Upper lobe of left lung (tissue), 6 donors: ENCODE data around the gene BNIP5. TPM values are rescaled to one million over a fixed set of nuclear protein-coding genes. Genes with fewer than 3 reads are reported as not detected.
"Not testable (repeated sequence)": the region's sequence is repeated elsewhere in the genome, so short reads cannot be mapped to it uniquely, and the experiment has no call there.

Source experiments
- ATAC-seq, 2 donors: fragments of 200-7000 bp; cut with Tn5 transposase; one replicate each; pipeline ENCODE4 v1.9.1; 2022; ENCODE audit warnings: mild to moderate bottlenecking in 2 of 2, moderate library complexity in 2 of 2; ENCODE audit not compliant: low FRiP score in 2 of 2
- DNase-seq, 2 donors: peaks; one replicate each; pipeline ENCODE4 v3.0.0-alpha.2; 2019 to 2020
- H3K27ac ChIP-seq, 4 donors: fragments of 200-600 bp; sonication (generic); one replicate each; pipeline ENCODE4 v1.5.1; 2016 to 2019
- H3K27me3 ChIP-seq, 4 donors: fragments of 200-600 bp; sonication (generic); one replicate each; pipeline ENCODE4 v1.5.1; 2017 to 2019
- H3K36me3 ChIP-seq, 4 donors: fragments of 200-600 bp; sonication (generic); one replicate each; pipeline ENCODE4 v1.5.1; 2016 to 2019
- H3K4me1 ChIP-seq, 4 donors: fragments of 200-600 bp; sonication (generic); one replicate each; pipeline ENCODE4 v1.5.1; 2018 to 2019
- H3K4me3 ChIP-seq, 4 donors: fragments of 200-600 bp; sonication (generic); one replicate each; pipeline ENCODE4 v1.5.1; 2017 to 2019; ENCODE audit warnings: mild to moderate bottlenecking in 2 of 4, moderate library complexity in 1 of 4
- H3K9me3 ChIP-seq, 4 donors: fragments of 200-600 bp; sonication (generic); one replicate each; pipeline ENCODE4 v1.5.1; 2018 to 2019
- CTCF ChIP-seq, 6 experiments: fragments of 450-650 bp in 4 of 6; fragments of 200-600 bp in 2 of 6; sonication (generic) in 2 of 6; IDR thresholded peaks; one replicate each; pipeline ENCODE4 v1.5.1; 2016 to 2019; ENCODE audit warnings: antibody characterized with exemption in 6 of 6
- EP300 ChIP-seq, 4 donors: sonication (generic); formaldehyde crosslinking; IDR thresholded peaks; one replicate each; pipeline ENCODE4 v1.5.1; 2017; ENCODE audit warnings: antibody characterized with exemption in 4 of 4, control low read depth in 2 of 4
- POLR2A ChIP-seq, 4 donors: fragments of 450-650 bp; IDR thresholded peaks; one replicate each; pipeline ENCODE4 v1.5.1; 2016 to 2017; ENCODE audit warnings: antibody characterized with exemption in 4 of 4, mild to moderate bottlenecking in 2 of 4
- POLR2AphosphoS5 ChIP-seq, 2 donors: sonication (generic); formaldehyde crosslinking; IDR thresholded peaks; one replicate each; pipeline ENCODE4 v1.5.1; 2017; ENCODE audit warnings: antibody characterized with exemption in 2 of 2
- WGBS, 2 donors: methylation state at CpG; one replicate each; pipeline ENCODE4 v1.1.5; 2017 to 2018; 5-methylcytosine and 5-hydroxymethylcytosine counted together
- total RNA-seq, 6 donors: library from RNA; depleted of rRNA in 4 of 6; stranded (reverse); fragments of >200 nt in 4 of 6; gene quantifications; one replicate each; pipeline versions ENCODE4 v1.1.0 to v1.2.1, GENCODE V29; 2016 to 2021
- donor health status: DM: no; HTN: no; CAD: no; lungs with moderate emphysema.
- donor health status: DM: no; HTN: yes; CAD: no; lungs with severe emphysema.

The BNIP5 gene
- total RNA-seq, 6 donors from 2014 or later, result 0.10 TPM; not detected in 5

- WGBS, 2 donors, result 76 to 82% methylated on average over 8 to 14 of the region's 14 CpGs
- Histone ChIP-seq H3K9me3 (no peaks in the 10 kb centered on the region), H3K4me3 (no peak overlapping the region), H3K4me1 (peaks cover 0 to 11% (median 4%) of the 10 kb centered on the region in 4 donors), H3K36me3 (no peaks in the 10 kb centered on the region), H3K27me3 (no peaks in the 10 kb centered on the region), H3K27ac (peak overlapping the region; percentile 9 to 81 (median 42))
- ATAC-seq (peak; percentile 65 to 87), DNase-seq (peak in 1 of 2 donors; percentile 79)
- no peak for TF ChIP-seq EP300 (IDR thresholded peaks at IDR 0.05)
These were observed 32.5 kb upstream of the BNIP5 start for GRCh38 chr6:36368921-36369865.

- WGBS, 2 donors, result 76 to 83% methylated on average over 1 of the region's 1 CpG
- no peak for DNase-seq
These were observed 31.7 kb upstream of the BNIP5 start for GRCh38 chr6:36368421-36368820.

GRCh38 chr6:36367743-36368142, 31.1 kb upstream of the BNIP5 start:
- WGBS, 2 donors, result 90 to 95% methylated on average over 3 of the region's 3 CpGs
- Histone ChIP-seq H3K27ac (no peak overlapping the region), H3K9me3 (no peaks in the 10 kb centered on the region), H3K4me3 (no peak overlapping the region), H3K36me3 (no peaks in the 10 kb centered on the region), H3K27me3 (no peaks in the 10 kb centered on the region), H3K4me1 (peaks cover 0 to 11% (median 4%) of the 10 kb centered on the region in 4 donors)
- TF ChIP-seq POLR2A (IDR thresholded peaks at IDR 0.05) (no peak), EP300 (IDR thresholded peaks at IDR 0.05) (no peak), CTCF (IDR thresholded peaks at IDR 0.05) (no peak), POLR2AphosphoS5 (IDR thresholded peaks at IDR 0.05) (no peak)
- ATAC-seq, result no peak
- DNase-seq, result no peak

More at GRCh38 chr6:36368421-36368820, 31.7 kb upstream of the BNIP5 start:
- peak overlapping the region in 1 of 4 donors; percentile 33 for H3K27ac ChIP-seq
- no peaks in the 10 kb centered on the region for H3K36me3 ChIP-seq
- H3K4me1 ChIP-seq, result peaks cover 0 to 11% (median 4%) of the 10 kb centered on the region in 4 donors
- no peak overlapping the region for H3K4me3 ChIP-seq
- no peak for ATAC-seq
- H3K27me3 ChIP-seq, result no peaks in the 10 kb centered on the region
- TF ChIP-seq CTCF (IDR thresholded peaks at IDR 0.05), result no peak
- no peaks in the 10 kb centered on the region for H3K9me3 ChIP-seq

- Histone ChIP-seq H3K27ac (no peak overlapping the region), H3K4me1 (peaks cover 6 to 17% (median 10%) of the 10 kb centered on the region in 4 donors), H3K4me3 (no peak overlapping the region), H3K9me3 (no peaks in the 10 kb centered on the region), H3K27me3 (no peaks in the 10 kb centered on the region), H3K36me3 (no peaks in the 10 kb centered on the region)
- ATAC-seq (no peak), DNase-seq (peak in 1 of 2 donors; percentile 63)
- WGBS, 2 donors, result 61 to 66% methylated on average over 18 to 19 of the region's 19 CpGs
- TF ChIP-seq POLR2AphosphoS5 (IDR thresholded peaks at IDR 0.05), result no peak
- TF ChIP-seq EP300 (IDR thresholded peaks at IDR 0.05), result no peak
- no peak for TF ChIP-seq POLR2A (IDR thresholded peaks at IDR 0.05)
- TF ChIP-seq CTCF (IDR thresholded peaks at IDR 0.05), result no peak
These were observed 28.2 kb upstream of the BNIP5 start for GRCh38 chr6:36364669-36365479.

GRCh38 chr6:36364061-36364635, 27.5 kb upstream of the BNIP5 start:
- not testable (repeated sequence) for H3K36me3 ChIP-seq, H3K27me3 ChIP-seq, H3K4me3 ChIP-seq, DNase-seq, ATAC-seq, H3K9me3 ChIP-seq, H3K27ac ChIP-seq
- 96 to 98% methylated on average over 13 to 31 of the region's 34 CpGs for WGBS, 2 donors
- peaks cover 6 to 11% (median 9%) of the 10 kb centered on the region in 4 donors for H3K4me1 ChIP-seq

GRCh38 chr6:36363371-36363752, 26.7 kb upstream of the BNIP5 start:
- peaks cover 9 to 17% (median 15%) of the 10 kb centered on the region in 4 donors for H3K4me1 ChIP-seq
- not testable (repeated sequence) for H3K27ac ChIP-seq, DNase-seq, ATAC-seq, H3K4me3 ChIP-seq, H3K9me3 ChIP-seq, H3K27me3 ChIP-seq, H3K36me3 ChIP-seq
- WGBS, 2 donors, result 84 to 85% methylated on average over 7 to 13 of the region's 13 CpGs
